Stimulated activated naive CD4-positive, alpha-beta T cell (primary cell): ENCODE measurements around the gene GPR89B.
"Not testable (repeated sequence)": the region's sequence is repeated elsewhere in the genome, so short reads cannot be mapped to it uniquely, and the experiment has no call there.

Experiments used
- DNase-seq, 6 experiments: peaks; one replicate each; lab custom pipeline; 2025; lab: John Stamatoyannopoulos, UW

Gene GPR89B

GRCh38 chr1:147940456-147940855, 12.2 kb downstream of the GPR89B start:
- not testable (repeated sequence) for DNase-seq

DNA sequence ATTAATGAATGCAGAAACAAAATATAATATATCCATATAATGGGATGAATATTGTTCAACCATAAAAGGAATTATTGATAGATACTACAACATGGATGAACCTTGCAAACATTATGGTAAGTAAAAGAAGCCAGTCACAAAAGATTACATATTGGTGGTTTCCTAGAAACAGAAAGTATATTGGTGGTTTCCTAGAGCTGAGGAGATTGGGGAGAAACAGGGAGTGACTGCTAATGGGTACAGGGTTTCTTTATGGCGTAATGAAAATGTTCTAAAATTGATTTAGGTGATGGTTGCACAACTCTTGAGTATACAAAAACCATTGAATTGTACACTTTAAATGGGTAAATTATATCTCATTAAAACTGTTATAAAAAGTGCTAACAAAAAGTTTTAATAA, 14.3 kb downstream of the GPR89B start:
- DNase-seq = not testable (repeated sequence)

DNA sequence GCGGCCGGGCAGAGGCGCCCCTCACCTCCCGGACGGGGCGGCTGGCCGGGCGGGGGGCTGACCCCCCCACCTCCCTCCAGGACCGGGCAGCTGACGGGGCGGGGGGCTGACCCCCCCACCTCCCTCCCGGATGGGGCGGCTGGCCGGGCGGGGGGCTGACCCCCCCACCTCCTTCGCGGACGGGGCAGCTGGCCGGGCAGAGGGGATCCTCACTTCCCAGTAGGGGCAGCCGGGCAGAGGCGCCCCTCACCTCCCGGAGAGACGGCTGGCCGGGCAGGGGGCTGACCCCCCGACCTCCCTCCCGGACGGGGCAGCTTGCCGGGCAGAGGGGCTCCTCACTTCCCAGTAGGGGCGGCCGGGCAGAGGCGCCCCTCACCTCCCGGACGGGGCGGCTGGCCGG, 21.3 kb downstream of the GPR89B start:
- not testable (repeated sequence) for DNase-seq

DNA sequence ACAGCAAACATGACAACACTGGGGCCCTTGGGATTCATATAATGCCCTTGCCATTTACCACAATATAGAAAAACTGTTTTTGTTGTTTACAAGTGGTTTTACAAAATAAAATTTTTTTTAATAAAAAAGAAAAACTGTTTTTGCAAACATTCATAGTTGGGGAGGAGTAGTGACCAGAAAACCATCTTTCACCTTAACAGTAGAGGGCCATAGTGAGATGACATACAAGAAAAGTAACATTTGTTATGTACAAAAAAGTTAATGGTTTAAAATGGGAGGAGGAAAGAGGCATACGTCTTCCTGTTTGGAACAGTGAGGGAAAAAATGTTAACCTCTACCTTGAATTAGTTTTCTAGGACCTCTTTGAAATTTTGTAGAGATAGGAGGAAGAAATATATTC, 30.7 kb downstream of the GPR89B start:
- DNase-seq = not testable (repeated sequence)

GRCh38 chr1:147959680-147960079, 31.5 kb downstream of the GPR89B start:
- DNase-seq = not testable (repeated sequence)

DNA sequence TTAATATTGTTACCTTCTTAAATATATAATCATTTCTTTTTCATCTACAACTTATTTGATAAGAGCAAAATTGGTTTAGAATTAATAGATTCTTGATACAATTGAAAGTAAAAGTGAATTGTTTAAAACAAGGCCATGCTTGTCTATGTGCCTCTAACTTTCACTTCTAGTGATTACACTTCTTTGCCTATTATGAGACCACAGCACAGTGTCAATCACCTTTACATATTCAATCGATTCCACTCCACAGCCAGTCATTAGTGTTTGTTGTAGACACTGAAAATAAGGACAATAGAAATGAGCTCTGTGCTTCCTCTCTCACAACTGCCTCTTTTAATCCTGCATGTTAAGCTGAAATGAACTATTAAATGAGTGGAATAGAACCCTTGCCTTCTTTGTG, 36.4 kb downstream of the GPR89B start:
- not testable (repeated sequence) for DNase-seq

GRCh38 chr1:147966657-147967056, 38.4 kb downstream of the GPR89B start:
- not testable (repeated sequence) for DNase-seq

DNA sequence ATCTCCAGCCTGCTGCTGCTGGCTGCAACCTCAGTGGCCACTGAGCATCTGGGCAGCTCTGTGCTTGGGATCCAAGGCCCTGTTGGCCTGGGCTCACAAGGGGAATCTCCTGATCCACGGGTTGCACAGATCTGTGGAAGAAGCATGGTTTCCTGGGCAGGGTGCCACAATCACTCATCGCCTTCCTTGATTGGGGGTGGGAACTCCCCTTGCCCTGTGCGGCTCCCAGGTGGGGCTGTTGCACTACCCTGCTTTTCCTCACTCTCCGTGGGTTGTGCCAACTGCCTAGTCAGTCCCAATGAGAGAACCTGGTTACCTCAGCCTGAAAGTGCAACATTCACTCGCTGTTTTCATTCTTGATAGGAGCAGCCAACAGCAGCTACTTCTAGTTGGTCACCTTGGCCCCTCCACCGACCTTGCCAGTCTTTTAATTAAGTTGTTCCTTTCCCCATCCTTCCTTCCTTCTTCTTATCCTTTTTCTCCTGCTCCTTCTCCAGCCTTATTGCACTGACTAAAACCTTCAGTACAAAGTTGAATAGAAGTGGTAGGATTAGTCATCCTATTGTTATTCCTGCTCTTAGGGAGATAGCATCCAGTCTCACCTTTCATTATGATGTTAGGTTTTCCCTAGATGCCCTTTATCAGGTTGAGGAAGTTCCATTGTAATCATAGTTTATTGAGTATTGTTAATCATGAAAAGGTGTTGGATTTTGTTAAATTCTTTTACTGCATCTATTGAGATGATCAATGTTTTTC, 50.9 kb downstream of the GPR89B start:
- not testable (repeated sequence) for DNase-seq

DNA sequence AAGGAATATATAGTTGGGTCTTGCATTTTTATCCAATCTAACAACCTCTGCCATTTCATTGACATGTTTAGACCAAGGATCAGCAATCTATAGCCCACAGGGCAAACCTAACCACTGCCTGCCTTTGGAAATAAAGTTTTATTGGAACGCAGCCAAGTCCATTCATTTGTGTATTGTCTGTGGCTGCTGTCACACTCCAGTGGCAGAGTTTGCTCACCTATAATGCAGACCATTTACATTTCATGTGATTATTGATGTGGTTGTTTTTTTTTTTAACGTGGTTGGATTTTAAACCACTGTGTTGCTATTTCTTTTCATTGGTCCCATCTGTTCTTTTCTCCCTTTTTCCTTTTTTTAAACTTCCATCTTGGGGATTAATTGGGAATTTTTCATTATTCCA, 57.2 kb downstream of the GPR89B start:
- not testable (repeated sequence) for DNase-seq

DNA sequence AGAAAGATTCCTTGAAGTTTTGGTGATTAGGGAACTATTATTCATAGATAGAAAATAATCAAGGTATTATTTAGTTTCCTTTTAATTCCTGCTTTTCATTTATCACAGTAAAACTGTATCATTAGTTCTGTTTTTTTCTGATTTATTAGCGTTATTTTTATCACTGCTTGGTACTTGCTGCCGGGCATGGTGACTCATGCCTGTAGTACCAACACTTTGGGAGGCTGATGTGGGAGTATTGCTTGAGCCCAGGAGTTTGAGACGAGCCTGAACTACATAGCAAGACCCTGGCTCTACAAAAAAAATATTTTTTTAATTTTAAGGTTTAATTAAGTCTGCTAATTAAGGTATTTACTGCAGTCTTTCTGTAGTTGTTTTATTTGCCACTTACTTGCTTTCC, 59.7 kb downstream of the GPR89B start:
- not testable (repeated sequence) for DNase-seq

DNA sequence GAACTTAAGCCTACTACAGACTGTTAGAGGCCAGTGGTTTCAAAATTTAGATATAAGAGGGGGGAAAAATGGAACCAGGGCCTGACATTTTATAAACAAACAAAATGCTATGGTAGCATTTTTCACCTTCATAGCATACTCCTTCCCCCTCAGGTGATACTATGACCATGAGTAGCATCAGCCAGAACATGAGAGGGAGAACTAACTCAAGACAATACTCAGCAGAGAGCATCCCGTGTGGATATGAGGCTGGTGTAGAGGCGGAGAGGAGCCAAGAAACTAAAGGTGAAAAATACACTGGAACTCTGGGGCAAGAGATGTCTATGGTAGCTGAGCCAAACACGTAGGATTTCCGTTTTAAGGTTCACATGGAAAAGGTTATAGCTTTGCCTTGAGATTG, 64.7 kb downstream of the GPR89B start:
- DNase-seq = not testable (repeated sequence)

GRCh38 chr1:147993400-147993799, 65.2 kb downstream of the GPR89B start:
- DNase-seq = not testable (repeated sequence)

DNA sequence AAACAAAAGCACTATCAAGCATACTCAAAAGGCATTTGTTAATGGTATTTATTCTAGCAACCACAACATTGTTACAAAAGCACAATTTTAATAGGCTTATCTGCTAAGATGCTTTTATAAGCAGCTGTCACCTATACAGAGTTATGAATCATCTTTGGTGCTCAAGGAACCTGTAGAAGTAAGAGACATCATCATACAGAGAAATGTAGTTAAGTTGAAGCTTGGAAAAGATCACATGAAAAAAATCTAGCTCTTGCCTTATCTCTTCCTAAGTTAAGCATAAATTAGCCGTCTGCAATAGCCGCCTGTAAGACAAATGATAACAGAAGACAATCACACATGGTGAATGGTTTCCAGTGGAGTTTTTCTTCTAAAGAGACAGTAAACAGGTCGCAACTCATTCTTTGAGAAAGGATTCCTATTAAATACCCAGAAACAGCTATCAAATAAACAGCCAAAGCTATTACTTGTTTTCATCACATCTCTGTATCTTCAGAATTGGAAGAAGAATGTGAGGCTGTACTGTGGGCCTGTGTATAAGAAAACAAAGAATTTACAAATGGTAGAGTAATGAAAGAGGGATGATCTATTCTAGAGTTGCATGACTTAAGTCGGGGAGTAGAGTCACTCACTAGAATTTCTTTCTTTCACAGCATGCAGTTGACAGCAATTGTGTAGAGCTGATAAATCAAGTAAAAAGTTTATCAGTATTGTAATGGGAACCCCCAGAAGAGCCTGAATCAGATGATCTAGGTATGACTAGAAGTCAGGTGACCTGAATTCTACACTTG, 65.8 kb downstream of the GPR89B start:
- DNase-seq = not testable (repeated sequence)

GRCh38 chr1:147996088-147996487, 67.9 kb downstream of the GPR89B start:
- DNase-seq = not testable (repeated sequence)

- DNase-seq = not testable (repeated sequence)
Observed at GRCh38 chr1:148007724-148008123, 79.5 kb downstream of the GPR89B start.

- DNase-seq = no peak
Observed at GRCh38 chr1:148010527-148010926, 82.3 kb downstream of the GPR89B start.

DNA sequence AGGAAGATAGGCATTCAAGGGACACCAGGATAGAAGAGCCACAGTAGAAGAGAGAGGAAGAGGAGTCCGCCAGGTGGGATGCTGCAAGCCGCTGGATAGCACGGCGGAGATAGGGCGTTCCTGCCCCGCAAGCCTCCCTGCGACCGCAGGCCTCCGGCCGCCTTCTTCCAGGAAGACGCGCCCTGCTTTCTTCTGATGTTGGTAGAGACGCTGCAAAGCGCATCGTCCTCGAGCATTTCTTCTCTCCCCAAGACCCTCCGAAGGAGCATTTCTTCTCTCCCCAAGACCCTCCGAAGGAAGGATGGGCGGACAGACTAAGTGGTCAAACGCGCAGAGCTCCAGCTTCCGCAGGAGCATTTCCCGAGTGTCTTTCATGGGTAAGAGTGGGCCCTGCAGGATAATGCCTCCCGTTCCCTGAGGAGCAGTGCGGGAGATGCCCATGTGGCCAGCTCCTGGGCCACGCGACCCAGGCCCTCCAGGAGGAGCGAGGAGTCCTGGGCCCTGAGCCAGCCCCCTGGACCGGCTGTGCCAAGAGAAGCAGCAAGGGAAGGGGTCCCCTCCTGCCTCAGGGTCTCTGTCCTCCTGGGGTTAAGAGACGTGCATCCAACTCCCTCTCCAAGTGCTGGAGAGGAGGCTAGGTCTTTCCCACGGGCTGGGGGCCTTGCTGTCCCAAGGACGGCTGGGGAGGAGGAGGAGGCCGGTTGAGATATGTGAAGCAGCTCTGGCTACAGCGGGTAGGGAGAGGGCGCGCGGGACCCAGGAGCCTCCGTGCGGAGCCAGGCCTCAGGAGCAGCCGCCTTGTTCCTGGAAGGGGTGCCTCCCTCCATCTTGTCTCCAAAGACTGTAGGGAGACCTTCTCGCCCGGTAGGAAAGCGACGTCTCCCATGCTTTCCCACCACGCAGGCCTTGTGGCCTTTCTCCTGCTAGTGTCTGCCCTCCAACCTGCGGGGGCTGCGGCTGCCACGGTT, 85.2 kb downstream of the GPR89B start:
- DNase-seq = not testable (repeated sequence)

- not testable (repeated sequence) for DNase-seq
Observed at GRCh38 chr1:148014289-148015200, 86.3 kb downstream of the GPR89B start.

GRCh38 chr1:148024918-148025317, 96.7 kb downstream of the GPR89B start:
- DNase-seq = not testable (repeated sequence)

DNA sequence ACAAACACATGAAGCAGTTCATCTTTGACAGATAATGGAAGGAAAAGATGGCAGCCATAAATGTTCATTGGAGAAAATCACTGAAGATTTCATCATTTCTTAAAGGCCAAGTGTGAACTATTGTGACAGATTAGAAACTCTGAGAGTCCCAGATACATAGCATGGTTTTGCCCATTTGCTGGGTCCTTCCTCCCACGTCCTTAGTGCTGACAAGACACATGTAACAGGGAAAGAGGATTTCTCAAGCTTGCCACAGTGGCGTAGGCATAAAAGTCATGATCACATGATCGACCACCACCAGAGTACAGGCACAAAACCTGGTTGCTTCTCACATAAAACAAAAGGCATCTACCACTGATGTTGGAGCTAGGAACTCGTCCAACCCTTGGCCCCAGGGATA, 98.8 kb downstream of the GPR89B start:
- DNase-seq = not testable (repeated sequence)

DNA sequence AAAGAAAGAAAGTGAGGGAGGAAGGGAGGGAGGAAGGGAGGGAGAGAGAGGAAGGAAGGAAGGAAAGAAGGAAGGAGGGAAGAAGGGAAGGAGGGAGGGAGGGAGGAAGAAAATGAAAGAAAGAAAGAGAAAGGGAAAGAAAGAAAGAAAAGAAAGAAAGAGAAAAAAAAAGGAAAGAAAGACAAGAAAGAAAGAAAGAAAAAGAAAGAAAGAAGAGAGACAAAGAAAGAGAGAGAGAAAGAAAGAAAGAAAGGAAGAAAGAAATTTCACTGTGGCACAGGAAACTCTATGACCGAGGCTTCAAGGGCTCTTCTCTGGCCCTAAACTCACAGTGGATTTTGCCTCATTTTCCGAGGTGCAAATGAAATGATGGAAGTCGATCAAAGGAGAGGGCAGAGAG, 104.0 kb downstream of the GPR89B start:
- DNase-seq = not testable (repeated sequence)
